CD14-positive monocyte (primary cell): Measurements from ENCODE around the gene L3MBTL3. TPM values are rescaled to one million over a fixed set of nuclear protein-coding genes. Genes with fewer than 3 reads are reported as not detected.

Experiments used
- DNase-seq, 3 donors: peaks; one replicate each; pipeline ENCODE4 v3.0.0-alpha.2; 2011 to 2022
- H2AFZ ChIP-seq: 2 replicates; pipeline ENCODE4 v1.6.0; 2012; ENCODE audit warnings: mild to moderate bottlenecking, low read depth, low read length, inconsistent platforms; ENCODE audit not compliant: insufficient read depth, poor library complexity, severe bottlenecking
- H3K27ac ChIP-seq, 2 donors: 1 replicate in 1 of 2; 2 replicates in 1 of 2; pipeline ENCODE4 v1.5.1; 2012 to 2013; ENCODE audit warnings: low read length in 2 of 2, control low read depth in 1 of 2, inconsistent platforms in 1 of 2, low read depth in 1 of 2, mild to moderate bottlenecking in 1 of 2
- H3K27me3 ChIP-seq, 2 donors: one replicate each; pipeline versions ENCODE4 v1.6.0 to v1.6.1; 2011 to 2013; ENCODE audit warnings: low read length in 2 of 2; ENCODE audit not compliant: control insufficient read depth in 2 of 2, insufficient read depth in 2 of 2
- H3K36me3 ChIP-seq, 2 donors: replicated peaks in 1 of 2; 1 replicate in 1 of 2; 2 replicates in 1 of 2; pipeline versions ENCODE4 v1.5.1 to v1.6.1; 2012 to 2013; ENCODE audit warnings: low read length in 2 of 2, control low read depth in 1 of 2, inconsistent platforms in 1 of 2, mild to moderate bottlenecking in 1 of 2; ENCODE audit not compliant: insufficient read depth in 2 of 2, control insufficient read depth in 1 of 2
- H3K4me1 ChIP-seq, 2 donors: 1 replicate in 1 of 2; 2 replicates in 1 of 2; pipeline versions ENCODE4 v1.5.1 to v1.6.1; 2012 to 2013; ENCODE audit warnings: low read length in 2 of 2, control low read depth in 1 of 2, inconsistent platforms in 1 of 2, mild to moderate bottlenecking in 1 of 2, moderate library complexity in 1 of 2; ENCODE audit not compliant: insufficient read depth in 2 of 2, control insufficient read depth in 1 of 2
- H3K4me2 ChIP-seq: replicated peaks from 2 replicates; pipeline ENCODE3; 2012; ENCODE audit warnings: low read length, moderate library complexity, mild to moderate bottlenecking; ENCODE audit not compliant: poor library complexity, severe bottlenecking; ENCODE audit errors: extremely low read depth
- H3K4me3 ChIP-seq, 3 experiments: fragments of 200-600 bp in 1 of 3; sonication (generic) in 1 of 3; replicated peaks in 1 of 3; 1 replicate in 2 of 3; 2 replicates in 1 of 3; pipeline ENCODE4 v1.5.1; 2011 to 2013; ENCODE audit warnings: low read length in 3 of 3, mild to moderate bottlenecking in 3 of 3, control low read depth in 2 of 3, low read depth in 2 of 3, inconsistent platforms in 1 of 3, moderate library complexity in 1 of 3
- H3K79me2 ChIP-seq: 2 replicates; pipeline ENCODE4 v1.6.0; 2012; ENCODE audit warnings: mild to moderate bottlenecking, control low read depth, inconsistent platforms, low read length, moderate library complexity; ENCODE audit not compliant: insufficient read depth
- H3K9ac ChIP-seq: 2 replicates; pipeline ENCODE4 v1.6.0; 2017; ENCODE audit warnings: low read length, mild to moderate bottlenecking; ENCODE audit not compliant: insufficient read depth, poor library complexity, severe bottlenecking
- H3K9me3 ChIP-seq, 2 donors: replicated peaks in 1 of 2; 1 replicate in 1 of 2; 2 replicates in 1 of 2; pipeline versions ENCODE4 v1.5.1 to v1.6.1; 2012 to 2013; ENCODE audit warnings: low read length in 2 of 2, control low read depth in 1 of 2; ENCODE audit not compliant: control insufficient read depth in 1 of 2, insufficient read depth in 1 of 2
- H4K20me1 ChIP-seq: 2 replicates; pipeline ENCODE4 v1.6.0; 2012; ENCODE audit warnings: mild to moderate bottlenecking, low read length, control low read depth, moderate library complexity; ENCODE audit not compliant: insufficient read depth
- H3K27ac Mint-ChIP-seq, 7 donors: one replicate each; pipeline ENCODE4 v1.8.0; 2020; ENCODE audit warnings: mild to moderate bottlenecking in 7 of 7, mixed read lengths in 7 of 7, moderate library complexity in 6 of 7, inconsistent platforms in 2 of 7
- H3K27me3 Mint-ChIP-seq, 3 donors: one replicate each; pipeline ENCODE4 v1.8.0; 2021 to 2022; ENCODE audit warnings: low read depth in 3 of 3, mild to moderate bottlenecking in 3 of 3, mixed read lengths in 3 of 3, moderate library complexity in 3 of 3, inconsistent platforms in 1 of 3
- H3K36me3 Mint-ChIP-seq, 2 donors: one replicate each; pipeline ENCODE4 v1.8.0; 2020; ENCODE audit warnings: mixed read lengths in 2 of 2, inconsistent platforms in 1 of 2, mild to moderate bottlenecking in 1 of 2
- H3K4me1 Mint-ChIP-seq: one replicate; pipeline ENCODE4 v1.8.0; 2020; ENCODE audit warnings: mild to moderate bottlenecking, mixed read lengths
- H3K4me3 Mint-ChIP-seq, 2 donors: one replicate each; pipeline ENCODE4 v1.8.0; 2020; ENCODE audit warnings: mild to moderate bottlenecking in 2 of 2, mixed read lengths in 2 of 2, moderate library complexity in 1 of 2
- H3K9me3 Mint-ChIP-seq, 7 donors: one replicate each; pipeline ENCODE4 v1.8.0; 2020 to 2022; ENCODE audit warnings: mixed read lengths in 7 of 7, mild to moderate bottlenecking in 6 of 7, moderate library complexity in 6 of 7, inconsistent platforms in 2 of 7
- WGBS: methylation state at CpG from one replicate; pipeline ENCODE4 v1.1.5; 2013; ENCODE audit warnings: missing lambda C conversion rate; ENCODE audit not compliant: insufficient coverage; 5-methylcytosine and 5-hydroxymethylcytosine counted together
- intact Hi-C, 2 donors: fragments of 100-400 bp; cut with micrococcal nuclease; formaldehyde crosslinking; loops; one replicate each; pipeline versions ENCODE4 v1.15.0 to v1.15.1; 2023
- polyA plus RNA-seq, 3 donors: library from polyadenylated mRNA; depleted of rRNA in 1 of 3; unstranded in 2 of 3; stranded (reverse) in 1 of 3; fragments of 300-500 nt in 2 of 3; fragments of >200 nt in 1 of 3; fragmentation: Illumina TruSeq in 2 of 3; gene quantifications; 1 replicate in 2 of 3; 2 replicates in 1 of 3; pipeline ENCODE4 v1.2.3, GENCODE V29; 2012 to 2021
- TF ChIP-seq, protein P1 (sequence below): fragments of 200-600 bp; IDR thresholded peaks from one replicate; pipeline ENCODE4 v1.8.0; 2022; ENCODE audit warnings: antibody characterized with exemption, mild to moderate bottlenecking

Gene L3MBTL3
- polyA plus RNA-seq, 3 donors = 2.1 to 8.0 (median 3.7) TPM

GRCh38 chr6:130118236-130118635 lies 99.9 kb downstream of the L3MBTL3 start:
- no peak for DNase-seq
- Mint-ChIP-seq H3K36me3 (peaks cover 11 to 26% of the 10 kb centered on the region in 2 donors), H3K27ac (no peak overlapping the region), H3K9me3 (no peaks in the 10 kb centered on the region), H3K27me3 (no peaks in the 10 kb centered on the region), H3K4me1 (peaks cover 13% of the 10 kb centered on the region), H3K4me3 (no peak overlapping the region)
- intact Hi-C loops = no loop called here
- no CpG with 5 or more reads among the region's 6 CpGs for WGBS
- no peaks in the 10 kb centered on the region for H3K79me2 ChIP-seq
- no peak overlapping the region for H3K9ac ChIP-seq
- no peak overlapping the region for H3K4me2 ChIP-seq
- H3K4me3 ChIP-seq = no peak overlapping the region
- H3K27me3 ChIP-seq = no peaks in the 10 kb centered on the region
- H2AFZ ChIP-seq = no peak overlapping the region
- H3K9me3 ChIP-seq = no peaks in the 10 kb centered on the region
- no peaks in the 10 kb centered on the region for H4K20me1 ChIP-seq
- H3K4me1 ChIP-seq = no peaks in the 10 kb centered on the region
- peaks cover 6 to 13% of the 10 kb centered on the region in 2 donors for H3K36me3 ChIP-seq
- TF ChIP-seq, protein P1, sequence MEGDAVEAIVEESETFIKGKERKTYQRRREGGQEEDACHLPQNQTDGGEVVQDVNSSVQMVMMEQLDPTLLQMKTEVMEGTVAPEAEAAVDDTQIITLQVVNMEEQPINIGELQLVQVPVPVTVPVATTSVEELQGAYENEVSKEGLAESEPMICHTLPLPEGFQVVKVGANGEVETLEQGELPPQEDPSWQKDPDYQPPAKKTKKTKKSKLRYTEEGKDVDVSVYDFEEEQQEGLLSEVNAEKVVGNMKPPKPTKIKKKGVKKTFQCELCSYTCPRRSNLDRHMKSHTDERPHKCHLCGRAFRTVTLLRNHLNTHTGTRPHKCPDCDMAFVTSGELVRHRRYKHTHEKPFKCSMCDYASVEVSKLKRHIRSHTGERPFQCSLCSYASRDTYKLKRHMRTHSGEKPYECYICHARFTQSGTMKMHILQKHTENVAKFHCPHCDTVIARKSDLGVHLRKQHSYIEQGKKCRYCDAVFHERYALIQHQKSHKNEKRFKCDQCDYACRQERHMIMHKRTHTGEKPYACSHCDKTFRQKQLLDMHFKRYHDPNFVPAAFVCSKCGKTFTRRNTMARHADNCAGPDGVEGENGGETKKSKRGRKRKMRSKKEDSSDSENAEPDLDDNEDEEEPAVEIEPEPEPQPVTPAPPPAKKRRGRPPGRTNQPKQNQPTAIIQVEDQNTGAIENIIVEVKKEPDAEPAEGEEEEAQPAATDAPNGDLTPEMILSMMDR = no peak
- H3K27ac ChIP-seq = no peak overlapping the region

GRCh38 chr6:130119211-130119610 lies 100.8 kb downstream of the L3MBTL3 start:
- H3K4me1 Mint-ChIP-seq = peaks cover 13% of the 10 kb centered on the region
- no peak overlapping the region for H3K4me3 Mint-ChIP-seq
- Histone ChIP-seq H3K9me3 (no peaks in the 10 kb centered on the region), H3K4me2 (no peak overlapping the region), H3K27ac (no peak overlapping the region), H2AFZ (no peak overlapping the region), H3K79me2 (no peaks in the 10 kb centered on the region), H4K20me1 (no peaks in the 10 kb centered on the region), H3K36me3 (peaks cover 4 to 13% of the 10 kb centered on the region in 2 donors), H3K27me3 (no peaks in the 10 kb centered on the region), H3K4me3 (no peak overlapping the region), H3K4me1 (no peaks in the 10 kb centered on the region), H3K9ac (no peak overlapping the region)
- TF ChIP-seq, protein P1 = no peak
- DNase-seq = no peak
- H3K27ac Mint-ChIP-seq = no peak overlapping the region
- H3K9me3 Mint-ChIP-seq = no peaks in the 10 kb centered on the region
- H3K36me3 Mint-ChIP-seq = peaks cover 14 to 25% of the 10 kb centered on the region in 2 donors
- WGBS = no CpG with 5 or more reads among the region's 1 CpG
- intact Hi-C loops = no loop called here
- no peaks in the 10 kb centered on the region for H3K27me3 Mint-ChIP-seq
